ENCODE measurements around the gene TBC1D23. TPM values are rescaled to one million over a fixed set of nuclear protein-coding genes. Genes with fewer than 3 reads are reported as not detected.

TBC1D23 gene
- total and polyA plus RNA-seq, 9 of the 15 experiments (the other 6 are each of a cell fraction or from before 2014, with no cell fraction given), result 23.4 to 85.8 (median 43.7) TPM

- Histone ChIP-seq H3K9me3 (replicated peaks; ENCODE audit: control insufficient read depth, insufficient read depth, low read depth, low read length) (no peaks in the 10 kb centered on the region), H3K9me1 (ENCODE audit: control insufficient read depth, insufficient read depth, low read length) (no peaks in the 10 kb centered on the region), H3K27ac (ENCODE audit: extremely low read depth, low read depth, low read length) (no peak overlapping the region), H3K4me1 (replicated peaks in 1 of 2; ENCODE audit: control insufficient read depth in 2 of 2, insufficient read depth in 2 of 2, low read length in 2 of 2) (no peaks in the 10 kb centered on the region; a peak in 1 of 5 replicates), H3K79me2 (ENCODE audit: control insufficient read depth, insufficient read depth, low read length) (no peaks in the 10 kb centered on the region; the same call in 2 of the 3 replicates), H3K27me3 (ENCODE audit: control insufficient read depth in 2 of 2, insufficient read depth in 2 of 2, low read length in 2 of 2) (no peaks in the 10 kb centered on the region), H3K9ac (ENCODE audit: insufficient read depth in 1 of 2, low read depth in 2 of 2, low read length in 2 of 2) (no peak overlapping the region), H3K4me3 (no peak overlapping the region), H3K36me3 (ENCODE audit: control insufficient read depth, insufficient read depth, low read length) (peaks cover 38% of the 10 kb centered on the region), H3K4me2 (ENCODE audit: insufficient read depth, low read length) (no peak overlapping the region), H2AFZ (ENCODE audit: low read depth, low read length) (no peak overlapping the region), H4K20me1 (replicated peaks; ENCODE audit: control insufficient read depth, insufficient read depth, low read length) (no peaks in the 10 kb centered on the region)
- DNase-seq (ENCODE audit: extremely low read depth in 1 of 4, low spot score in 3 of 4) (peak; percentile 13 to 68 (median 22)), ATAC-seq (peak; percentile 92), FAIRE-seq (peak; percentile 57)
- WGBS (ENCODE audit: insufficient coverage, low coverage, missing lambda C conversion rate), result 34% methylated on average over 8 of the region's 8 CpGs
- intact Hi-C loops (cut with micrococcal nuclease) (loop anchor here (1.0 to 5.0 kb wide), 3 partner anchors 66 to 274 kb away; no protein-coding TSS in a partner anchor), in situ Hi-C loops (cut with MboI) (loop anchor here (10.0 kb wide), 1 partner anchor 278 kb away; no protein-coding TSS in a partner anchor)
- POLR2A ChIA-PET, result interaction anchor here (1.0 kb wide), 1 partner anchor 16 kb away, joined by 3 read pairs; no protein-coding TSS in a partner anchor
- CTCF ChIA-PET (ENCODE audit: low intra/inter-chr PET ratio), result interaction anchor here (1.3 to 1.6 kb wide), 2 partner anchors 274 to 480 kb away, joined by 3 to 12 read pairs; no protein-coding TSS in a partner anchor
- no TSS peak for BruUV-seq (replicated peaks)
- TF ChIP-seq HSF4 (CRISPR knock-in tag; IDR thresholded peaks at IDR 0.05; ENCODE audit: borderline replicate concordance), result no peak
- no peak for TF ChIP-seq ZFP36 (IDR thresholded peaks at IDR 0.05; ENCODE audit: low read depth, low read length, partially characterized antibody)
- TF ChIP-seq ESRRA (IDR thresholded peaks at IDR 0.05; ENCODE audit: borderline replicate concordance, low read depth), result no peak
- TF ChIP-seq TBP (optimal IDR thresholded peaks at IDR 0.05; ENCODE audit: low read depth, low read length), result no peak
- no peak for TF ChIP-seq PML (IDR thresholded peaks at IDR 0.05; ENCODE audit: low read length)
- no peak for TF ChIP-seq NFIC (IDR thresholded peaks at IDR 0.05)
- TF ChIP-seq SMAD2 (IDR thresholded peaks at IDR 0.05; ENCODE audit: low read depth, low read length), result no peak
- TF ChIP-seq MEF2A (IDR thresholded peaks at IDR 0.05; ENCODE audit: control insufficient read depth, low read depth, low read length), result no peak
- no peak for TF ChIP-seq TFE3 (CRISPR knock-in tag; IDR thresholded peaks at IDR 0.05)
- no peak for TF ChIP-seq U2AF2 (optimal IDR thresholded peaks at IDR 0.05; ENCODE audit: low read depth, low read length)
- TF ChIP-seq ETS1 (conservative IDR thresholded peaks at IDR 0.05; ENCODE audit: control insufficient read depth, low read depth, low read length), result no peak
- TF ChIP-seq IRF2 (CRISPR knock-in tag; IDR thresholded peaks at IDR 0.05), result no peak
- TF ChIP-seq DEAF1 (CRISPR knock-in tag; IDR thresholded peaks at IDR 0.05), result peak; percentile 35; the same call in 1 of the 2 replicates
- no peak for TF ChIP-seq FOXA1 (IDR thresholded peaks at IDR 0.05; ENCODE audit: borderline replicate concordance)
- TF ChIP-seq PYGO2 (tag; IDR thresholded peaks at IDR 0.05), result no peak
- TF ChIP-seq ZNF143 (CRISPR knock-in tag; IDR thresholded peaks at IDR 0.05), result no peak
- no peak for TF ChIP-seq HMG20A (CRISPR knock-in tag; conservative IDR thresholded peaks at IDR 0.05)
Observed at GRCh38 chr3:100316641-100317069, 55.9 kb downstream of the TBC1D23 start.

Data from K562 (cell line).